HG02840 (cell line): ENCODE data around the gene ADAMTS5.

ENCODE experiments used
- ATAC-seq: cut with Tn5 transposase; IDR thresholded peaks from one replicate; pipeline ENCODE4 v1.9.1; 2021; ENCODE audit warnings: mild to moderate bottlenecking, moderate library complexity, moderate number of reproducible peaks; ENCODE audit not compliant: unreplicated experiment, low FRiP score

Gene ADAMTS5

DNA sequence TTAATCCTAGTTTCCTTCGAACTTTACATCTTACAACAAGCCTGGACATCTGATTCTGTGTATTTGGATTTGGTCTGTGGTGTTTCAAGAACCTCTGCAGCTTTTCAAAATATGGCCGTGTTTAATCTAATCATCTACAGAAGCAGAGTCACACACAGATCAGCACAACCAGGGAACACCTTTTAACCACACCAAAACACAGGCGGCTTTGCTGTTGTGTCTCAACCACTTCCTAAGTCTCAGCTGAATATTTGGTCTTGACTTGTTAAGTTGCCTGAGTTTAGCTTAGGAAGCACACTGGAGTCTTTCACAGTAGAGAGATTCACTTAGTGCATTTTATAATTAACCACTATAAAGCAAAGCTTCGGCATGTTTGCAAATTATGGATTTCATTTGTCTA is 17.1 kb downstream of the ADAMTS5 start:
- no peak for ATAC-seq

DNA sequence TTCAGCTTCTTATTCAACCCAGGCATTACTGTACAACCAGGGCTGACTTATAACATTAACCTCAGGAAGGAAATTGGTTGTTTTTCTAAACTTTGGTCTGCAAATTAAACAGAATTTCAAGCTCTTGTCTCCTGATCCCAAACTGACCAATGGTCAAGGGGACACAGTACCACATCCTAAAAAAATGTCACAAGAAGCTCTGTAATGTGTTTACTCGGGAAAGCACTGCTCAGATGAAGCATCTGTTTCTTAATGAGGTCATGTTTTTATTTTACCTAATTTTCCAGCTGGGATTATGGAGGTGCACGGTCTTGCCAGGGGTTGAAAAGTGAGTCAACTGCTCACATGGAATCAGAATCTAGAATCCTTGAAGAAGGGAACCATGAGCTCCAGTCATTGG is 18.7 kb downstream of the ADAMTS5 start:
- ATAC-seq: no peak

DNA sequence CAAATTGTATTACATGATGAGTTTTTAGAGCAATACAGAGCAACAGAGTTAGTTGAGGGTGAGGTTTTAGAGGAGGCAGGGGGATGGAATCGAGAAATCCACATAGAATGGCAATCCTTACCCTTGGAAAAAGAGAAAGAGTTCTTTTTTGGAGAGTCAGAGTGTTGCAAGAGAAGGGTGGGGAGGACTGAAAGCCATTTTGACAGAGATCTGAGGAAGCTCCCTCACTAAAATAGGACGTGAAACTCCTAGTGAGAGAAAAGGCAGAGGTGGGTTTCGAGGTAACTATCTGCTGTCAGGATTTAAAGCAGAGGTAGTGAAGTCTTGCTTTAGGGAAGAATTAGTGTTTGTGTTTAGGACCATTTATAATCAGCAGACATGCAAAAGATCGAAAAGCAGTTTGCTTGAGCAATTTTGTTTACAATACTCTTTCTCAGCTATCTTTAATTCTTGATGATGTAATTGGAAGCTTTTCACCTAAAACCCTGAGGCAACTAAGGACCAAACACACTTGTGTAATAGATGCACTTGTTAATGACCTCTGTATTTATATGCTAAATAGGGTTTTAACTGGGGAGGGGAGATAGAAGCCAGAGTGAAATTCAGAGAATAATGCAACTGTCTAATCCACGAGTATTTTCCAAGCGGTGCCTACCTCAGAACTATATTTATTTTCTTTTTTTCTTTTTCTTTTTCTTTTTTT is 20.0 kb downstream of the ADAMTS5 start:
- ATAC-seq: no peak

DNA sequence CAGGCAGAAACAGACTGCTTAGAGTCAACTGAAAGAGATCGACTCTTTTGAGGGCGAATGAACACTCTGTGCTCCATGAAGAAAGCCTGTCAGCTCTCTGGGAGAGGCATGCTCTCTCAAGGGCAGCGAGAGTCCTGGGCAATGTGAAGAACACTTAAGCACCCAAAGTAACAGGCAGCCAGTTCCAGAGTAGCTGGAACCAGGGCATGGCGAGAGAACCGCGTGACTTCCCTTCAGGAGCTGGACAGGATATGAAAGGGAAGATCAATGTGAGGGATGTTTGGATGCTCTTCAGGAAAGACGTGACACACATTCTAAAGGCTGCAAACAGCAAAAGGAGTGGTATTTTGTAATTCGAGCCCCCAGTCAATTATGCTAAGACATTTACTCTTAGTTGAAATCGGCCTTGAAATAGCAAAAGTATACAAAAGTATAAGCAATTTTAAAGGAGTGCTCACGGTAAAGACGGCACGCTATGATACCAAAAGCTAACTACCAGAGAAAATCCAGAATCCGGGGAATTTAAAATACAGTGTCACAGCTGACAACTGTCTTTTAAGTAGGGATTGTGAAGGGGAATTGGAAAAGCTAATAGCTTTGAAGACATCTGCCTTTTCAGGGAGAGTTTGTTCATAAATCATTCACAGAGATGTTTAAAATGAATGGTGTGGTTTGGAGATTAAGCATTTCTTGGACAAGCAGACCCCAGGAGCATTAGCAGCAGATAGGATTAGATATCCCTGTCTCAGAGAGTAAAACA is 20.8 kb downstream of the ADAMTS5 start:
- ATAC-seq: no peak

DNA sequence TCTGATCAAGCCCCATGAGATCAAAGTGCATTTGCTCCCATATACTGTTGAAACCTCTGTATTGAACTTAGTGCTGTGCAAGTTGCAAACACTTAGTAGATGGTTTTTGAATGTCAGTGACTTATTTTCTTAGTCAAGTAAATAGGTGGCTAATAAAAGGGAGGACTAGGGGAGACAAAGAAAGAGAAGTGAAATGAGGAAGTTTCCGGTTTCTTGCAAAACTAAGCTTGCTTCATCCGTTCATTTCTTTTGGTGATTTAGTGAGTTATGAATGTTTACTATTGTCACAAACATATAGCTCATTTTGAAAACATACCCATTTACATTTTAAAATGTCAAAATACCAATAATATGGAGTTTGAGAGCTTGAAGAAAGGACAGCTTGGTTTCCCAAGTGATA is 23.0 kb downstream of the ADAMTS5 start:
- no peak for ATAC-seq

DNA sequence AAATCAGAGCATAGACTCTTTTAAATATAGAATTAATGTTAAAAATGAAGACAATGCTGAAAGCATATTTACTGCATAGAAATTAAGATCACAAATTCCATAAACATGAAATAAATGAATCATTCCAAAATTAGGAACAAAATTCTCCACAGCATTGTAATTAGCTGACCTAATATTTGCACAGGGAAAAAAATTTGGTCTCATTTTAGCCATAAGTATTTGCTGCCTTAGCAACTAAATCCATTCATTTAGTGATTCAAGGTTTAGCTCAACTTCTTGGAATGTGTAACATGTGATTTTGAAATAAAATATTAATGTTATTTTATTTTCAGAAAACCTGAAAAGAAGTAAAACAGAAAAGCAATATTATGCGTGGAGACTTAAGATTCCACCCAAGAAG is 25.5 kb downstream of the ADAMTS5 start:
- no peak for ATAC-seq

DNA sequence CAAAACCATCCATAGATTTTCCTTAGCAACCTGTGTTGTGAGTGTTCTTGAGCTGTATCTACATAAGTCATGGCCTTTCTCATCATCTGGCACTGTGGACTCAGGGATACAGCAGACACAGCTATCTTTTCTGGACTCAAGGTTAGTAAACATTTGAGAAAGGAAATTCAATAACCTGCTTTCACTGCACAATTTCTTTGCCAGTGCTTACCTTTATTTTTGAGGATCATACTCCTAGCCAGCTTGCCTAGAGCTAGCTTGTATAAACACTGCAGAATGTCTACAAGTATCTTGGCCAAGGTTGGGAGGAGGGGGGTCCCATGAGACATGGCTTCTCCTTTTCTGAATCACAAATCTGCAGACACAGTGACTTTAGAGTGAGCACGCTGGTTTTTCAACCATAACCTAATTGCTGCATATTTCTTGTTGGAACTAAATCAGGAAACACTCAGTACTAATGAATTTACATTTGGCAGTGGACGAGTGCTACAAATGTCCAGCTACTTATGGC is 27.2 kb downstream of the ADAMTS5 start:
- ATAC-seq: no peak

DNA sequence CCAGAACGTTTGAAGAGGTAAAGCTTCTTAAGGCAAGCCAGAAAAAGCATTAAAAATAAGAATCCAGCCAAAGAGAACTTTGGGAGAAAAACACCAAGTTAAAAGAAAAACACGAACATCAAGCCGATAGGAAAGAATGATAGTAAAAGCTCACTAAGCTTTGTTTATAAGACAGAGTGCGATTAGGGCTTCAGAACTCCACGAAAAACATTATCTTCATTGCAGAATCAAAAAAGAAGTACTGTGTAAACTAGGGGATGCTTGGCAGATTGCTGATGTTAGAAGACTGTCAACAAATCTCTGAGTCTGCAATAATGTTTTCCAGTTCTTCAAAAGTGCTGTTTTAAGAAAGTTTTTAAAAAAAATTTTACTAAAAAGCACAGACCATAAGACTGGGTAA is 30.2 kb downstream of the ADAMTS5 start:
- ATAC-seq: no peak

DNA sequence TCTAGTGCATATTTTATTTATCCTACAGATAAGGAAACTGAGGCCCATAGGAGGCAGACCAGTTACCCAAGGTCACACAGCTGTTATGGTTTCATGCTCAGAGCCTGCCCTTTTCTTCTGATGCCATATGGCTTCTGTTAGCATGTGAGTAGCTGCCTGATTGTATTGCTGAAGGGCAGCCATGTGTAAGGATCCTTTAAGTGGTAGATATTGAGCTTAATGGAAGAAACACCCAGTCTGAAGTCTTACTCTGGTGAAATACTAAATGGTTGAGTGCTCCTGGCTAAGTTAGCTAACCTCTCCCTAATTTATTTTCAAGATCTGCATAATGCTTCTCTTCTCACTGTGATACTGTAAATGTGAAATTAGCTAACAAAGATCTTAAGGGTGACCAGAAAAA is 30.9 kb downstream of the ADAMTS5 start:
- ATAC-seq: no peak

DNA sequence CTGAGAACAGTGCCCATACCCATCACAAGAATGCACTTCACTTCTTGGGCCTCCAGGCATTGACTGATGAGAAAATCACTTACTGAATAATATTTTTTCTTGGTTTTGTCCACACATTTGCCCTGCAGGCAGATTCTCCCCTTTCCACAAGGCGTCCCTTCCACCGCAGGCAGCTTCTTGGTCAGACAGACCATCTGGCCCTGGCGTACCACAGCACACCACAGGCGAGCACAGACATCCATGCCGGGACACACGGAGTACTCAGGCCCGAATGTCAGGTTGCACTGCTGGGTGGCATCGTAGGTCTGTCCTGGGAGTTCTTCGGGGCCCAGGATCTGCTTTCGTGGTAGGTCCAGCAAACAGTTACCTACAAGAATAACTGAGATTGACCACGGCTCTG is 32.5 kb downstream of the ADAMTS5 start:
- no peak for ATAC-seq

DNA sequence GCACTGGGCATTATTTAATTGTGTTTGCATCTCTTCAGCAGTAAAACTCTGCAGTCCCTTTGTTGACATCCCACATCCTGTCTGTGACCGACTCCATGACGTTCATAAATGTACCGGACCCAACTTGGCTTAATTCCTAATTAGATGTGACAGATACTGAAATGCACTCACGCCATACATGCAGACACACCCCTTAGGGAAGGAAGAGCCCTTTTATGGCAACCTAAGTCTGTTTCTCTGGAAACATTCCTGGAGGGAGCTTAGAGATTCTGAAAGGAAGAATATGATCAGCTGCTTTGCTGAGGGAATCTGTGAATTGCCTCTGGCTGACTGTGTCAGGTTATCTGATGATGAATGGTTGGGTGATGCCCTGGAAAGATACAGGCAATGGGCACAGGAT is 33.4 kb downstream of the ADAMTS5 start:
- ATAC-seq: no peak

DNA sequence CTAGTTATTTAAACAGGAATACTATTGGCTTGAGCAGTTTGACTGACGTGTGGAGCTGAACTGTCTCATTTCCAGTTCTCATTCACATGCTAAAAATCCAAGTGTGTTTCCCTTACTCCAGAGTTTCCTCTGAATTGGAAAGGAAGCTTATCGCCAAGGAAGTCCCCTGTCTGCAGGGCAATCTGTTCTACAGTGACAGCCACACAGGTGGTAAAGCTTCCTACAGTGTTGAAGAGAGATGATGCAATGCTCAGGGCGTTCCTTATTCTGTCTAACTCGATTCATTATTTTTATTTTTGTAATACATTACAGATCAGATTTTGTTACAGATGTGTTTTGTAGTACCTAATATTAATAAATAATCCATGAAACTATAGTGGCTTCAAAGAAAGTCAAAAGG is 41.3 kb downstream of the ADAMTS5 start:
- ATAC-seq: no peak

DNA sequence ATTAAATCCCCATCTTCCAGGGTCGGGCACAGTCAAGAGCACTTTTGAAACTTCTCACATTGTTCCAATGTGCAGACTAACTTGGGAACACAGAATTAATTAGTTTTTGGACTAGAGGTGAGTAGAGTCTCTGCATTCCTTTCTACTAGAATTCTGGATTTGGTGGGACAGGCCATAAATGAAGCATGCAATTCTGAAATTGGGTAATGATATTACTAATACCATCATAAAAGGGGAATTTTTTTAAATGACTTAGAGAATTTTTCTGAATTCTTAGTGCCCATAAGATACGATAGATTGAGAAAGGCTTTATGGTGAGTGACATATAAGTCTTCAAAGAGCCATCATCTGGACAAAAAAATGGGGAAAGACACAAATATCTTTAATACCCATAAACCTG is 41.8 kb downstream of the ADAMTS5 start:
- no peak for ATAC-seq

DNA sequence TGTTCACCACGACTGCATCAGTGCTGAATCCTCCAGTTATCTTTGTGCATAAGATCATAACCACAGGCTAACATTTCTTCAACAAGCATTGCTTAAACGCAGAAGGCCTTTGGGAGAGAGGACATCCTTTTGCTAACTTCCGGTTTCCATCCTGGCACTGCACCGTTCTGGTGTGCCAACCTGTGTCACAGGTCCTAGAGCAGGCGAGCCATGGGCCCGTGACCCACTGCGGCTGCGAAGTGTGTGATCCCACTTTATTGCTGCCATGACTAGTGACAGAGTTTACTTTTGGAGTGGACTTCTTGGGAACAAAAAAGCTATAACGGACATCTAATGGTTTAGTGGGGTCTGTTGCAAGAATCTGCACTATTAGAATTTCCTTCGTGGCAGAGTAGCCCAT is 42.9 kb downstream of the ADAMTS5 start:
- no peak for ATAC-seq

DNA sequence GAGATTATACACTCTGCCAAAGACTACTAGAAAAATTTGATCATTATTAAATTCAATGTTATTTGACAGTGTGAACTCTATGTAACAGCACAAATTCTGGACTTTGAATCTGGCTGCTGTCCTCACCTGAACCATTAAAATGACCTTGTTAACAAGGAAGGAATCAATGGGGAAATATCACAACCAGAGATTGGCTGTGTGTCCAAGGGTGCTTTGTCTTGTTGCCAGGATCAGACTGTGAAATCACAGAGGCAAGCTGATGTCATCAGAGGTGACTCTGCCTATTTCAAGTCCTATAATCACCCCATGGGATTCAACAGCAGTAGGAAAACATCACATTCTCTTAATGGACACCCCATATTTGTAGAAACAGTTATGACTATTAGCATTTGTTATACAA is 46.8 kb downstream of the ADAMTS5 start:
- ATAC-seq: no peak

DNA sequence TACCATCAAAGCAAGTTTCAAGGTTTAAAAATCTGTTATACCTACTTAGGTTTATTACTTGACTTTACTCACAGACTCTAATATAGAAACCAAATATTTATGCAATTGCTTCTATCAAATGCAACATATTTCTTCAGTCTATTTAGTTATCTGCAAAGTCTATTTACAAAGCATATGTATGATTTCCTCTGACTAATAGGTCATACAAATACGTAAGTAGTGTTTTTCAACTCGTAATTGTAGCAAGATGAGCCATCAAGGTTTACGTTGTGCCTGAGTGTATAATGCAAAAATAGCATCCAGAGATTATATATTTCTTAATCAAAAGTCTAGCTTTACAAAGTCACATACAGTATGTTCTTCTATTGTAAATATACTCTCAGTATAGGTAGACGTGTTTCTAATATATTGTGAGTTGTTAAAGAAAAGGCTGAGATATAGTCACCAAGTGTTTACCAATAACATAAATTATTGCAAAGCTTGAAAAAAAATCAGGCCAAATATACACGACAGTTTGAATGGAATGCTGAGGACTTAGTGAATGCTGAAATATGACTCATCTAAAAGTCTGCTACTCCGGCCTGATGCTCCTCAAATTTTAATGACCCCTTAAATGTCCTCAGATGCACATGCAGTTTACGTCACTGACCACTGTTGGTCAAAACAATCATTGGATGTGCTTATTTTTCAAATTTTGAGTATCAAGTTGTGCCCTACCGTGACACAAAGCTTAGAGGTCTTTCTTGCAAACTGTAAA is 48.4 kb downstream of the ADAMTS5 start:
- ATAC-seq: no peak

DNA sequence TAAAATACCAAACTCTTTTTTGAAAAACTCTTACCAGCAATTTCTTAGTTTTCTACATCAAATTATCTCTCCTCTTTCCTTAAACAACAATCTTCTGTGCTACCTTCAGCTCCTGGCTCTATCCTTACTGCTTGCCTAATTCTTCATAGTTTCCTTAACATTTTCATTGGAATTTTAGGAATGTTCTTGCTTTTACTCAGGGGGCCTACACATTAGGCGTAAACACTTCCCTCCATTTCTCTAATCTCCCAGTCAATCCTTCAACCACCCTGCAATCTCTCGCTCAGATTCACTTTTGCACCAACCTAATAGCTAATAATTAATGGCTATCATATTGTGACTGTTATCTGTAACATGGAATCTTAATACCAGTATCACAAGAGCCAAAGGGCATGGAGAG is 50.1 kb downstream of the ADAMTS5 start:
- ATAC-seq: no peak

DNA sequence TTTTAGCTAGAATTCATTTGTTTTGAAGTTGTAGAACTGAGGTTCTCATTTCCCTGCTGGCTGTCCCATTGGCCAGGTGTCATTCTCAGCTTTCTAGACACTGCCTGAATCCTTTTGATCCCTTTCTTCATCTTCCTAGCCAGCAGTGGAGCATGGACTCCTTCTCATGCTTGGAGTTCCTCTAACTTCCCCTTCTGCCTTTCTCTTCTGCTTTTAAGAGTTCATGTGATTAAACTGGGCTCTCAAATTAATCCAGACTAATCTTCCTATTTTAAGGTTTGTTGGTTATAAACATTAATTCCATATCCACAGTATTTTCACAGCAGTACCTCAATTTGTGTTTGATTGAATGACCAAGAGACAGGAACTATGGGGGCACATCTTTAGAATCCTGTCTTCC is 52.3 kb downstream of the ADAMTS5 start:
- no peak for ATAC-seq

DNA sequence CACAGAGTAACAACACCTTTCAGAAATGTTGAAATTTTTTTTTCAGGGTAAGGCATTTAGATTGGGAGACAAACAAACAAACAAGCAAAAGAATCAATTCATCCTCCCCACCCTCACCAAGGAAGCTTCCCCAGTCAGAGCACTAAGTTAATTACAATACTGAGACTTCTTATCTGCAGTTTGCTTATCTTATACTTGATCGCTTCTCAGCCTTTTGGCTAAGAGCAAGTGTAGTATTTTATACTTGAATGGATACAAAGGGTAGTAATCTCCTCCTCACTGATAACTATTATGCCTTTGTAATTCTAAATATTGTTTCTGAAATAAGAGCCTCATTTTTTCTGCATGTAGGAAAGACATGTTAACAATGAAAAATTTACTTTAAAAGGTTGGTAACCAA is 54.4 kb downstream of the ADAMTS5 start:
- no peak for ATAC-seq

DNA sequence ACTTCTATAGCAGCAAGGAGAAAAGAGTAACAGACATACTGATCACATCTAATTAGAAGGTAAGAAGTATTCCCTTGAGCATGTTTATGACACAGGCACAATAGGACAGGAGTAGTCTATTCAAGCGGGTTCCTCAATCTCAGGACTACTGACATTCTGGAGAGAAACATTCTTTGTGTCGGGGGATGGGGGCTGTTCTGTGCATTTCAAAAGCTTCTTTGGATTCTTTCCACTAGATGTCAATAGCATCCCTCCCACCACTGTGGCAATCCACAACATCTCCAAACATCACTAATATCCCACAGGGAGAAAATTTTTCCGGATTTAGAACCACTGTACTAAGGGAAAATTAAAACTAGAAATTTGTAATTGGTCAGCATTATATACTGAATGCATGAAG is 56.9 kb downstream of the ADAMTS5 start:
- ATAC-seq: no peak

DNA sequence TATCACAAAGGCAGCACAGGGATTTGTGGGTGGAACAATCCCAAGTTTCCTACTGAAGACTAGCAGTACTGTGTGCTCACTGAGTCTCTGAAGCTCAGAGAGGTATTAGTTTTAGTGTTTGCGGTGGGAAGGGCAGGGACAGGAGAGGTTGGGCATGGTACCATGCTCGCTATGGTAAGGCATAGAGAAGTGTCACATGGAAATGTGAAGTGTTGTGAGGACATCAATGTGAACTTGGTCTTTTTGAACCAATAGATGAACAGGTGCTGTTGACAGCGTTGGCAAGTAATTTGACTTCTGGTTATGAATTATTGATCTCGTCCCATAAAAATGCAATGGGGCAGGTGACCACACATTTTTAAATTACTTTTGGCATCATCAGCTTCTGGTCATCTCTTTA is 65.9 kb downstream of the ADAMTS5 start:
- ATAC-seq: no peak
